OCI-LY1 (cell line): ENCODE results near the gene RNFT2.

Experiments
- H2AFZ ChIP-seq: fragments of 200-600 bp; sonication (generic), shearing (Covaris generic); 2 replicates; pipeline ENCODE4 v1.6.0; 2014; ENCODE audit warnings: antibody characterized with exemption, mild to moderate bottlenecking, low read length
- H3F3A ChIP-seq: fragments of 200-600 bp; sonication (generic), shearing (Covaris generic); 2 replicates; pipeline ENCODE4 v1.6.0; 2014; ENCODE audit warnings: mild to moderate bottlenecking, antibody characterized with exemption, low read length, moderate library complexity; ENCODE audit not compliant: insufficient read depth
- H3K27ac ChIP-seq: fragments of 200-600 bp; sonication (generic); 2 replicates; pipeline ENCODE4 v1.5.1; 2014; ENCODE audit warnings: low read length, mixed run types, mild to moderate bottlenecking, low read depth; ENCODE audit not compliant: poor library complexity, severe bottlenecking
- H3K27me3 ChIP-seq: fragments of 200-600 bp; sonication (generic); 2 replicates; pipeline ENCODE4 v1.6.0; 2014; ENCODE audit warnings: antibody characterized with exemption, mild to moderate bottlenecking, low read length, moderate library complexity; ENCODE audit not compliant: insufficient read depth
- H3K36me3 ChIP-seq: fragments of 200-600 bp; sonication (generic); 2 replicates; pipeline ENCODE4 v1.6.1; 2014; ENCODE audit warnings: mild to moderate bottlenecking, antibody characterized with exemption, low read length, moderate library complexity, mixed read lengths; ENCODE audit not compliant: insufficient read depth
- H3K4me1 ChIP-seq: fragments of 200-600 bp; sonication (generic); 2 replicates; pipeline ENCODE4 v1.5.1; 2014; ENCODE audit warnings: mild to moderate bottlenecking, low read length, moderate library complexity; ENCODE audit not compliant: insufficient read depth, severe bottlenecking
- H3K4me2 ChIP-seq: fragments of 200-600 bp; sonication (generic), shearing (Covaris generic); 2 replicates; pipeline ENCODE4 v1.6.1; 2014; ENCODE audit warnings: low read length
- H3K4me3 ChIP-seq: fragments of 200-600 bp; sonication (generic); 2 replicates; pipeline ENCODE4 v1.5.1; 2014; ENCODE audit warnings: low read length, low read depth, mild to moderate bottlenecking, mixed read lengths; ENCODE audit not compliant: poor library complexity, severe bottlenecking
- H3K79me2 ChIP-seq: fragments of 200-600 bp; shearing (Covaris generic); 2 replicates; pipeline ENCODE4 v1.6.1; 2016; ENCODE audit warnings: mixed run types, low read length, mixed read lengths; ENCODE audit not compliant: insufficient read depth
- H3K9ac ChIP-seq: fragments of 200-600 bp; sonication (generic), shearing (Covaris generic); 2 replicates; pipeline ENCODE4 v1.6.1; 2014; ENCODE audit warnings: mild to moderate bottlenecking, low read length, mixed read lengths
- H3K9me2 ChIP-seq: fragments of 200-600 bp; sonication (generic), shearing (Covaris generic); 2 replicates; pipeline ENCODE4 v1.6.1; 2014; ENCODE audit warnings: low read depth, mild to moderate bottlenecking, low read length, mixed read lengths
- H3K9me3 ChIP-seq: fragments of 200-600 bp; shearing (Covaris generic); 2 replicates; pipeline ENCODE4 v1.6.1; 2014; ENCODE audit warnings: low read length, mixed read lengths
- H4K20me1 ChIP-seq: fragments of 200-600 bp; sonication (generic), shearing (Covaris generic); 2 replicates; pipeline ENCODE4 v1.6.0; 2016; ENCODE audit warnings: mild to moderate bottlenecking, low read length; ENCODE audit not compliant: insufficient read depth
- EZH2 ChIP-seq: fragments of 200-600 bp; sonication (generic), shearing (Covaris generic); IDR thresholded peaks from 2 replicates; pipeline ENCODE4 v1.8.0; 2017; ENCODE audit warnings: borderline replicate concordance, mixed run types, mild to moderate bottlenecking, antibody characterized with exemption, low read length, moderate library complexity, mixed read lengths
- TF ChIP-seq, protein P1 (sequence below): fragments of 200-600 bp; sonication (generic), shearing (Covaris generic); IDR thresholded peaks from 2 replicates; pipeline ENCODE4 v1.5.1; 2017; ENCODE audit warnings: mild to moderate bottlenecking, antibody characterized with exemption, low read length, moderate library complexity, mixed read lengths

The RNFT2 gene

GRCh38 chr12:116837097-116837496 lies 99.0 kb downstream of the RNFT2 start:
- TF ChIP-seq, protein P1, sequence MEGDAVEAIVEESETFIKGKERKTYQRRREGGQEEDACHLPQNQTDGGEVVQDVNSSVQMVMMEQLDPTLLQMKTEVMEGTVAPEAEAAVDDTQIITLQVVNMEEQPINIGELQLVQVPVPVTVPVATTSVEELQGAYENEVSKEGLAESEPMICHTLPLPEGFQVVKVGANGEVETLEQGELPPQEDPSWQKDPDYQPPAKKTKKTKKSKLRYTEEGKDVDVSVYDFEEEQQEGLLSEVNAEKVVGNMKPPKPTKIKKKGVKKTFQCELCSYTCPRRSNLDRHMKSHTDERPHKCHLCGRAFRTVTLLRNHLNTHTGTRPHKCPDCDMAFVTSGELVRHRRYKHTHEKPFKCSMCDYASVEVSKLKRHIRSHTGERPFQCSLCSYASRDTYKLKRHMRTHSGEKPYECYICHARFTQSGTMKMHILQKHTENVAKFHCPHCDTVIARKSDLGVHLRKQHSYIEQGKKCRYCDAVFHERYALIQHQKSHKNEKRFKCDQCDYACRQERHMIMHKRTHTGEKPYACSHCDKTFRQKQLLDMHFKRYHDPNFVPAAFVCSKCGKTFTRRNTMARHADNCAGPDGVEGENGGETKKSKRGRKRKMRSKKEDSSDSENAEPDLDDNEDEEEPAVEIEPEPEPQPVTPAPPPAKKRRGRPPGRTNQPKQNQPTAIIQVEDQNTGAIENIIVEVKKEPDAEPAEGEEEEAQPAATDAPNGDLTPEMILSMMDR = no peak
- TF ChIP-seq EZH2 = no peak
- Histone ChIP-seq H3K9me2 (no peaks in the 10 kb centered on the region), H3K36me3 (peaks cover 38% of the 10 kb centered on the region), H3K79me2 (no peaks in the 10 kb centered on the region), H3K4me1 (peaks cover 21% of the 10 kb centered on the region), H3K4me2 (no peak overlapping the region), H3K27me3 (no peaks in the 10 kb centered on the region), H3F3A (no peaks in the 10 kb centered on the region), H4K20me1 (no peaks in the 10 kb centered on the region), H2AFZ (no peak overlapping the region), H3K9me3 (no peaks in the 10 kb centered on the region), H3K4me3 (no peak overlapping the region), H3K9ac (no peak overlapping the region), H3K27ac (peak overlapping the region; percentile 87)

DNA sequence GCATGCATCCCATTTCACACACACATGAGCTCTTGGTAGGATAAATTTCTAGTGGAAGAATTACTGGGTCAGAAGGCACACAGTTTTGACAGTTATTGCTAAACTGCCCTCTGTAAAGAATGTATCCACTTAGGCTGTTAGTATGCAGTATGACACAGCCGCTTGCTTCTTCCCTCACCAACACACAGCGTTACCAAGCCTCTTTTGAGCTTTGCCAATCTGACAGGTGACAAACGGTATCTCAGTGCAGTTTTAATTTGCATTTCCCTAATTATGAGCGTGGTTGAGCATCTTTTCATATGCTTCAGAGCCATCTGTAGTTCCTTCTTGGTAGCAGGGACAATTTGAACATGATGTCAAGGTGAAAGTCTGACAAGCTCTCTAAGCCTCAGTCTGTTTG lies 100.2 kb downstream of the RNFT2 start:
- H3K27ac ChIP-seq = peak overlapping the region; percentile 87
- H3K79me2 ChIP-seq = no peaks in the 10 kb centered on the region
- no peaks in the 10 kb centered on the region for H3F3A ChIP-seq
- no peaks in the 10 kb centered on the region for H3K27me3 ChIP-seq
- H3K9me3 ChIP-seq = no peaks in the 10 kb centered on the region
- H3K4me2 ChIP-seq = peak overlapping the region; percentile 5; the same call in 1 of the 2 replicates
- H2AFZ ChIP-seq = no peak overlapping the region
- peak overlapping the region; percentile 24; the same call in 1 of the 2 replicates for H3K9ac ChIP-seq
- peaks cover 38% of the 10 kb centered on the region for H3K36me3 ChIP-seq
- TF ChIP-seq EZH2 = no peak
- TF ChIP-seq, protein P1 = no peak
- peak overlapping the region; percentile 0 for H3K4me3 ChIP-seq
- no peaks in the 10 kb centered on the region for H3K9me2 ChIP-seq
- H3K4me1 ChIP-seq = peaks cover 21% of the 10 kb centered on the region
- no peaks in the 10 kb centered on the region for H4K20me1 ChIP-seq

DNA sequence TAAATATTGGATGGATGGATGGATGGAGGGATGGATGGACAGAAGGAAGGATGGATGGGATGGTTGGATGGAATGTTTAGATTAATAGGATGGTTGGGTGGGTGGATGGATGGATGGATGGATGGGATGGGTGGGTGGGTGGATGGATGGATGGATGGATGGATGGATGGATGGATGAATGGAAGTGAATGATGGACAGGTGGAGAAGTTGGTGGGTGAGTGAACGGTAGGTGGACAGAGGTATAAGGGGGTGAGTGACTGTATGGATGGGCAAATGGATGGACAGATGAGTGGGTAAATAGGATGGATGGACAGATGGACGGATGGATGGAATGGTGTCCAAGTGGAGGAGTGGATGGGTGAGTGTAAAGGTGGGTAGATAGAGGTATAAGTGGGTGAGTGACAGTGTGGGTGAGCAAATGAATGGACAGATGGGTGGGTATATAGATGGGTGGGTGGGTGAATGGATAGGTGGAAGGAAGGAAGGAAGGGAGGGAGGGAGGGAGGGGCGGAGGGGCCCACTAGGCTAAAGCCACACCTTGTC lies 101.2 kb downstream of the RNFT2 start:
- peaks cover 41% of the 10 kb centered on the region for H3K36me3 ChIP-seq
- no peaks in the 10 kb centered on the region for H3K9me3 ChIP-seq
- H3F3A ChIP-seq = no peaks in the 10 kb centered on the region
- no peak overlapping the region for H3K4me2 ChIP-seq
- H3K27me3 ChIP-seq = no peaks in the 10 kb centered on the region
- H3K9me2 ChIP-seq = no peaks in the 10 kb centered on the region
- no peak overlapping the region for H3K4me3 ChIP-seq
- H3K27ac ChIP-seq = peak overlapping the region; percentile 87
- TF ChIP-seq, protein P1 = no peak
- TF ChIP-seq EZH2 = no peak
- no peaks in the 10 kb centered on the region for H4K20me1 ChIP-seq
- H3K4me1 ChIP-seq = peaks cover 21% of the 10 kb centered on the region
- no peak overlapping the region; the same call in 1 of the 2 replicates for H3K9ac ChIP-seq
- H2AFZ ChIP-seq = no peak overlapping the region
- H3K79me2 ChIP-seq = no peaks in the 10 kb centered on the region
